Mucosa of stomach (tissue), 1 donor: ENCODE results near the gene HIGD2B.
"Not testable (repeated sequence)": the region's sequence is repeated elsewhere in the genome, so short reads cannot be mapped to it uniquely, and the experiment has no call there.

Experiments used
- H3K27me3 ChIP-seq: one replicate; pipeline ENCODE4 v1.7.0; 2013; ENCODE audit warnings: mild to moderate bottlenecking, low read length; ENCODE audit not compliant: control insufficient read depth, insufficient read depth
- H3K36me3 ChIP-seq: one replicate; pipeline ENCODE4 v1.7.0; 2013; ENCODE audit warnings: low read length; ENCODE audit not compliant: control insufficient read depth, insufficient read depth
- H3K4me1 ChIP-seq: one replicate; pipeline ENCODE4 v1.7.0; 2013; ENCODE audit warnings: mild to moderate bottlenecking, low read length; ENCODE audit not compliant: control insufficient read depth, insufficient read depth
- H3K4me3 ChIP-seq: one replicate; pipeline ENCODE4 v1.7.0; 2013; ENCODE audit warnings: low read length
- H3K9ac ChIP-seq: one replicate; pipeline ENCODE4 v1.7.0; 2013; ENCODE audit warnings: mild to moderate bottlenecking, low read length, moderate library complexity
- H3K9me3 ChIP-seq: one replicate; pipeline ENCODE4 v1.7.0; 2013; ENCODE audit warnings: mild to moderate bottlenecking, low read length, moderate library complexity; ENCODE audit not compliant: control insufficient read depth
- donor health status: Pancreatic carcinoma.

The HIGD2B gene

GRCh38 chr15:72669803-72670202 lies 16.2 kb downstream of the HIGD2B start:
- not testable (repeated sequence) for H3K36me3 ChIP-seq, H3K27me3 ChIP-seq, H3K9me3 ChIP-seq, H3K4me3 ChIP-seq, H3K9ac ChIP-seq, H3K4me1 ChIP-seq

GRCh38 chr15:72665706-72666105 lies 20.3 kb downstream of the HIGD2B start:
- H3K27me3 ChIP-seq, H3K4me1 ChIP-seq, H3K4me3 ChIP-seq, H3K36me3 ChIP-seq, H3K9me3 ChIP-seq, H3K9ac ChIP-seq: not testable (repeated sequence)

GRCh38 chr15:72663931-72664330 lies 22.1 kb downstream of the HIGD2B start:
- not testable (repeated sequence) for H3K9me3 ChIP-seq, H3K36me3 ChIP-seq, H3K4me1 ChIP-seq, H3K4me3 ChIP-seq, H3K27me3 ChIP-seq, H3K9ac ChIP-seq

GRCh38 chr15:72661081-72661480 lies 24.9 kb downstream of the HIGD2B start:
- H3K36me3 ChIP-seq, H3K4me1 ChIP-seq, H3K4me3 ChIP-seq, H3K9ac ChIP-seq, H3K9me3 ChIP-seq, H3K27me3 ChIP-seq: not testable (repeated sequence)

GRCh38 chr15:72656014-72656413 lies 30.0 kb downstream of the HIGD2B start:
- not testable (repeated sequence) for H3K27me3 ChIP-seq, H3K36me3 ChIP-seq, H3K4me1 ChIP-seq, H3K9me3 ChIP-seq, H3K4me3 ChIP-seq, H3K9ac ChIP-seq

- H3K36me3 ChIP-seq, H3K9me3 ChIP-seq, H3K27me3 ChIP-seq, H3K9ac ChIP-seq, H3K4me3 ChIP-seq, H3K4me1 ChIP-seq: not testable (repeated sequence)
Measured at GRCh38 chr15:72654397-72654796, 31.6 kb downstream of the HIGD2B start, which contains the start of gene GOLGA6B. TSS of gene GOLGA6B (plus strand) at chr15:72654697. CDS start at chr15:72654738, 41 bp downstream.

- H3K36me3 ChIP-seq, H3K9me3 ChIP-seq, H3K9ac ChIP-seq, H3K4me3 ChIP-seq, H3K4me1 ChIP-seq, H3K27me3 ChIP-seq: not testable (repeated sequence)
Measured at GRCh38 chr15:72648631-72649253, 37.2 kb downstream of the HIGD2B start.

GRCh38 chr15:72642271-72642670 lies 43.7 kb downstream of the HIGD2B start:
- H3K9me3 ChIP-seq, H3K9ac ChIP-seq, H3K27me3 ChIP-seq, H3K36me3 ChIP-seq, H3K4me1 ChIP-seq, H3K4me3 ChIP-seq: not testable (repeated sequence)

GRCh38 chr15:72639759-72640483 lies 46.1 kb downstream of the HIGD2B start:
- H3K36me3 ChIP-seq, H3K4me3 ChIP-seq, H3K27me3 ChIP-seq, H3K9me3 ChIP-seq, H3K9ac ChIP-seq, H3K4me1 ChIP-seq: not testable (repeated sequence)

GRCh38 chr15:72636519-72637282 lies 49.3 kb downstream of the HIGD2B start:
- H3K4me3 ChIP-seq, H3K36me3 ChIP-seq, H3K9ac ChIP-seq, H3K27me3 ChIP-seq, H3K4me1 ChIP-seq, H3K9me3 ChIP-seq: not testable (repeated sequence)

- H3K4me1 ChIP-seq, H3K9me3 ChIP-seq, H3K4me3 ChIP-seq, H3K27me3 ChIP-seq, H3K9ac ChIP-seq, H3K36me3 ChIP-seq: not testable (repeated sequence)
Measured at GRCh38 chr15:72629068-72629570, 56.9 kb downstream of the HIGD2B start.

GRCh38 chr15:72628249-72629067 lies 57.5 kb downstream of the HIGD2B start:
- not testable (repeated sequence) for H3K4me3 ChIP-seq, H3K27me3 ChIP-seq, H3K4me1 ChIP-seq, H3K9ac ChIP-seq, H3K9me3 ChIP-seq, H3K36me3 ChIP-seq
